SKM-1 treated with dmso at 0.1 percent for 144 hours (cell line): ENCODE results near the gene RAB3A.

Source experiments
- DNase-seq: peaks from one replicate; lab custom pipeline; 2025; ENCODE audit not compliant: unreplicated experiment; lab: John Stamatoyannopoulos, UW

RAB3A gene

GRCh38 chr19:18152817-18153555 is 50.9 kb downstream of the RAB3A start, which contains the start of gene PIK3R2:
Gene PIK3R2 (plus strand): TSS chr19:18153163. CDS start chr19:18155880, 2,717 bp downstream.
- peak; percentile 97 for DNase-seq

GRCh38 chr19:18152442-18152816 is 51.4 kb downstream of the RAB3A start:
- DNase-seq = peak; percentile 99

GRCh38 chr19:18150776-18151624 is 52.8 kb downstream of the RAB3A start:
- no peak for DNase-seq

- no peak for DNase-seq
These were observed 54.3 kb downstream of the RAB3A start for GRCh38 chr19:18149596-18149975.

- DNase-seq = no peak
These were observed 56.4 kb downstream of the RAB3A start for GRCh38 chr19:18147396-18147795.
